HG03439 (cell line): ENCODE data around the gene JAZF1.

Experiments
- ATAC-seq: cut with Tn5 transposase; IDR thresholded peaks from one replicate; pipeline ENCODE4 v1.9.1; 2021; ENCODE audit warnings: mild to moderate bottlenecking, moderate library complexity; ENCODE audit not compliant: unreplicated experiment

The JAZF1 gene

DNA sequence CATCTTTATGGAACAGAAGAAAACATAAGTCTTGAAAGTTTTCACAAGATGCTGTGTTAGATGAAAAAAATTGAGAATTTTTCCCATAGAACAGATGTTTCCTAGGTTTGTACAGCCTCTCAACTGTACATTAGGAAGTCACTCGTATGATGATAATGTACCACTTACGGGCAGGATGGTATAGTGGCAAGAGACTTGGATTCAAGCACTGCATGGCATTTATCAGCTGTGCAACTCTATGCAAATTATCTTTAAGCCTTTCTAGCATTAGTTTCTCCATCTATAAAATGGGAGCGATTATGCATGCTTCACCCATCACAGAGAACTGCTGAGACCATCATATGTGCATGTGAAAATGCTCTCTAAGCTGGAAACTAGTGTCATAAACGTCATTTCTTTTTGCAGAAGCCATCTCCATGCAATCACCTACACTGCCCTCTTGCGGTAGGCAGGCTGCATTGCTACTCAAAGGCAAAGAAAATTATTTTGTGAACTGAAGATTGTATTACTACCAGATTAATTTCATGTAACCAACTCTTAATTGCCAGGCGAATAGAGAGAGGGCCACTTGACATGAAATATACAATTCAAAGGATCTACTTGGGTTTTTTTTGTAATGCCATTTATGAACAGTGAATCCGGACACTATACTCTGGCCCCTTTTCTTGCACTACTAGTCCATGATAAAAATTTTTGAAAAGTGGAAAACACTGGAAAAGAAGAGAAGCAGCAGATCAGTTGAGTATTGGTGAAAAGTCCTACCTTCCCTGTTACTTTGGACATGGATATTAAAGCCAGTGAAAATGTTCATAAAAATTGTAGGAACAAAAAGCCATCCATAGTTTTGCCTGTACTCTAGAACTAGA is 102.3 kb downstream of the JAZF1 start:
- no peak for ATAC-seq

DNA sequence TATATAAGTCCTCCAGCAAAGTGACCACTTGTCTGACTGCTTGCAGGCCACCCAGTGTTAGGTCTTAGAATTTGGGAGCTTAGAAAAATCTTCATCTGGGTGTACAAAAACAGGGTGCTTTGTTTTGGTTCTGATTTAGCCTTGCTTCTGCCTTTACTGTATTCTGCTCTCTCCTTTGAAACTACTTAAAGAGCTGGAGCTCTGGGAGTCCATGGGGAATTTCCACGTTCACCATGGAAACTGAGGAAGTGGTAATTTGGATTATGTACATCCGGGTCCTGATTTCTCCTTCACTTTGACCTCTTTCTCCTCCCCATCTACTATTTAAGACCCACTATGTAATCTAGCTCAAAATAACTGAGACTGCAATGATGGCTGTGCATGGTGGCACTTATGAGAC is 103.0 kb downstream of the JAZF1 start:
- no peak for ATAC-seq

- ATAC-seq, result no peak
Measured at GRCh38 chr7:28076423-28077200, 104.0 kb downstream of the JAZF1 start.

DNA sequence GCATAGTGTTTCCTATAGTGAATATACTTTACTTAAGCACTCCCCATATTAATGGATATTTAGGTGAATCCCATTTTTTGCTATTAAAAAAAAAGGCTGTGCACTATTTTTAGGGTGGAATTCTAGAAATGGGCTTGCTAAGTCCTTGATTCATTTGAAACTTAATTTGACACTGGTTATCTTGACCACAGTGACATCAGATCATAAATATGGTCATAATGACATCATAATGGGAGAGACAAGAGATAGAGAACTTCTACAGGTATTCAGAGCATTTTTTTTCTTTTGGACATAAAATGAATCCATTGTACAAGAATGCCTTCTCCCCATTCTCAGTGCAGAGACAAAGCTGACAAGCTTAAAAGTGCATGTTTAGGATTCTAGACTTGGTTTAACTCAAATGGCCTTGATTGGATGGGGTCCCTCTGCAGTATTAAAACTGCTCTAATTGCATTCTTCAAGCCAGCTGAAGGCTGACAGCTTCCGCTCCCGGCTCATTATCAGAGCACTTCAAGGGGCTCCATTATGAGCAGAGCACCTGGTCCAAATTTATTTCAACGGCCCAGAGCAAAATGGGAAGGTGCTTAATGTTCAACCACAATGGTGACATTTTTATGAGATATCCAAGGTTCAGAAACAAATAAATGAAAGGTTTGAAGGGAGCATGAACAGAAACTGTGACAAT is 104.8 kb downstream of the JAZF1 start:
- no peak for ATAC-seq

DNA sequence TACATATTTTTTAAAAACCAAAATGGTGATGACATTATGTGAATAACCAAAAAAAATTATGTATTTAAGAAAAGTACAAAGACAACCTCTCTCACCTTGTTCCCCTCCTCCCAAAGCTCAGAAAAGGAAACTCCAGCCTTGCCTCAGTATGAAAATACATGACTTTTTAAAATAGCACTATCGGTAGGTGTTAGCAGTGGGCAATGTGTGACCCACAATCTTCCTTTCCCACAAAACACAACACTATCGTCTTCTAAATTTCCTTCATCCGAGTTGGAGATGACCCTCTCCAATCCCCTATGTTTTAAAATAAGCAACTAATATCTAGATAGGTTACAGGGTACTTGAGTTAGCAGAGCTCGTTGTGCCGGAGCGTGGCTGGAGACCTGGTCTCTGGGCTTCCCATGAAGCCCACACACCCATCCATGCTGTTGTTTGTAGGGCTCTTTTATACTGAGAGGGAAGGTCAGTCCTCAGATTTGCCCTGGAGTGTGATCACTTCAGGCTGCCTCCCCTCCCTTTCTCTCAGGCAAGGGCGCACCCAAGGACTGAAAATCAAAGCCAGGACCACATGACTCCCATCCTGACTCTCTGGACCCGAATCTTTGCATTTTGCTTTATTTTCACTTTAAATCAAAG is 107.6 kb downstream of the JAZF1 start:
- no peak for ATAC-seq

GRCh38 chr7:28071570-28071969 is 109.0 kb downstream of the JAZF1 start:
- no peak for ATAC-seq

GRCh38 chr7:28070297-28071055 is 110.1 kb downstream of the JAZF1 start:
- ATAC-seq, result no peak

- ATAC-seq, result no peak
Measured at GRCh38 chr7:28069807-28070206, 110.8 kb downstream of the JAZF1 start.

GRCh38 chr7:28069388-28069787 is 111.2 kb downstream of the JAZF1 start:
- ATAC-seq, result no peak

DNA sequence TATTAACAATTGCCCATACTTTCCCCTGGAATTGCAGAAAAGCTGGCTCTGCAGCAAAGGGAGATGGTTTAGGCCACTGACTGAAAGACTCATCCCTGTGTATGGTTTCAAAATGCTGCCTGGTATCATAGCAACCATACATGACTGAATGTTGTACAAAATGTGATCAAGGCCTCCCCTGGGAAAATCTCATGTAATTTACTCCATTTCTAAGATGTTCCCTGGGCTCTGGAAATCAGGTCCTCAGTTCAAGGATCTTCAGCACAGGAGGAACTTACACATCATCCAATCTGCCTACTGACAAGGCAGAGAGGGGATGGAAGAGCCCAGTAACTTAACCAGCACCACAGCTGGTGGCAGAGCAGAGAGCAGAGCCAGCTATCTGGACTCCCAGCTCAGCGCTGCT is 111.8 kb downstream of the JAZF1 start:
- ATAC-seq, result no peak

DNA sequence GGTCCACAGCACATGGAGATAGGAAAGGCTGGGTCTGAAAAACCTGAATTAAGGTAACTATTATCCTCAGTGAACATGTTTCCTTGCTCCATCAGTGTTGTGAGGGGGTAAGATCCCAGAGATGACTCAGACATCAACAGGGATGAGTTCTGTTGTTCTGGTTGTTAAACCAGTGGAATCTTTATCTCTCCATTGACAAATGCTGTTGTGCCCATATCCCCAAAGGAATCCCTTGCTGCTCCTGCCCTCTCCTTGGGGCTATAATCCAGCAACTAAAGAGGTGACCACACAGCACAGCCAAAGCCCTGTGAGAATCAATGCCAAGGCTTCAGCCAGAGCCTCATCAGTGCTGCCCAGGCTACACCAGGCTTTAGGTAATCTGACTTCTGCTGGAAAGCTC is 113.4 kb downstream of the JAZF1 start:
- ATAC-seq, result no peak

DNA sequence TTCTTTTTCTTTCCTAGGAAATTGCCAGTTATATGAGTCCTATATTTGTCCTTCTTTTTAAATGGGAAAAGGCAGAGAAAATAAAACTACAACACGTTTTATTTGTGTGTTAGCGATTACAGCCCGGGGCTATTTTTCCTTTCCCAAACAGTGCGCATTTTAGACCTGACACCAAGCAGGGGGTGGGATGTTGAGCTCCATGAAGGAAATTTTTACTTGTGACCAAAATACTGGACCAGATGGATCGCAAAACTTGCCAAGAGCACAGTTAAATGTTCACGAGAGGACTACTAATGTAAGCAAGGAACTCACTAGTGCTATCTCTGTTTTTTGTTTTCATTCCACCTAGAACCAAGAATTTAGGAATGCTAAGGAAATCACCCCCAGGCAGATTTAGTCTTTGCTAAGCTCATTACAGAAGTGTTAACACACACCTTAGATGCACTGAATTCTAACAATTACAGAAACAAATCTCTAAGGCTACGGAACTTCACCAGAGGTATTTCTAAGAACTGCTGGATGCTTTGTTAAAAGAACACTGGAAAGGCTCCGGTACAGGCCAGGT is 114.8 kb downstream of the JAZF1 start:
- no peak for ATAC-seq

- no peak for ATAC-seq
Measured at GRCh38 chr7:28065308-28065707, 115.3 kb downstream of the JAZF1 start.

DNA sequence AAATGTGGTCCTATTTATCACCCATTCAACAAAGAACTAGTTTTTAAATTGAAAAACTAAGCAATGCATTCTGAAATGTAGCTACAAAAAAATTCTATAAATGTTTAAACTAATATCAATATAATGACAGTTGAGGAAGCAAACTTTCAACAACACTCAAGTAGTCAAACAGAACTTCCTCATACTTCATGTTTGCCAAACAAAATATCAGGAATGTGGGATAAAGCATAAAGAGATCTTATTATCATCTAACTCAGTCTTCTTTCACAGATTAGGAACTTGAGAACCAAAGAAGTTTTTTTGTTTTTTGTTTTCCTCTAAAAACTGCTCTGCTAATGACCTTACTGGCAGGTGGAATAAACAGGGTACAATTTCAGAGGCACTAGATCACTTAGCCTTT is 116.2 kb downstream of the JAZF1 start:
- ATAC-seq, result no peak

- peak; percentile 86 for ATAC-seq
Measured at GRCh38 chr7:28062197-28062991, 118.2 kb downstream of the JAZF1 start.

- ATAC-seq, result peak; percentile 22
Measured at GRCh38 chr7:28061824-28062196, 118.8 kb downstream of the JAZF1 start.

GRCh38 chr7:28060371-28060950 is 120.1 kb downstream of the JAZF1 start:
- ATAC-seq, result no peak

GRCh38 chr7:28055161-28055544 is 125.4 kb downstream of the JAZF1 start:
- no peak for ATAC-seq
